IMR-90 (cell line): Measurements from ENCODE around the gene IL21.

Experiments used
- POLR2A ChIP-seq: IDR thresholded peaks from 2 replicates; pipeline ENCODE4 v1.6.1; 2012; ENCODE audit warnings: mild to moderate bottlenecking, low read depth, low read length
- TF ChIP-seq, protein P1 (sequence below): fragments of 150-350 bp; IDR thresholded peaks from 2 replicates; pipeline ENCODE4 v1.6.1; 2017; ENCODE audit warnings: mild to moderate bottlenecking, antibody characterized with exemption, low read length, low read depth
- TF ChIP-seq, protein P2 (sequence below): conservative IDR thresholded peaks from 2 replicates; pipeline ENCODE4 v1.5.1; 2012; ENCODE audit warnings: mild to moderate bottlenecking, low read depth, low read length, improper control_type of control experiment

DNA sequence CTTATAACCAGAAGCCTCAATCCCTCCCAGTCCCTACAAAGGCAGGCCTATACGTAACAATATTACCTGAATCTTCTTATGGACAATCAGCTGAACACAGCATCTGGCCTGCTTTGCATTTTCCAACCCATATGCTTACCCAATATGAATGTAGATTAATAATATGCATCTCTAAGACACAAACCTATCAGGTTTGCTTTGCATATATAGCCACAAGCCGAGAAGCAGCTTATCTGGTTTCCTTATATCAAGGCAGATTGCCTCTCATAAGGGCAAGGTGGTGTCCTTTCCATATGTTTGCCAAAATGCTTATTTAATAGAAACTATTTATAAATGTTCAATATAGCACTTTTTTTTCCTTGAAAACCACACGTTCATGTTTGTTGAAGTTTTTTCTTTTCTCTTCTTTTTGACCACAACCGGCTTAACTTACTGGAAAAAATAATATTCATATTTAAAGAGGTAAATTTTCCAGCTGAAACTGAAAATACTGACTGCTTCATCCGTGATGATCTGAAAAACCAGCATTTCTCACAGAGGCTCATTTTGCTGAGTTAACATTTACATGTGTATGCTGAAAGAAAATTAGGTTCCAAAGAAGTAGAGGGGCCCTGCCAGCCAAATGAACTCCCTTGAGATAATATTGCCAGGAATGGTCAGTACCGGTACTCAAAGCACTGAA lies 3.8 kb downstream of the IL21 start:
- TF ChIP-seq, protein P1, sequence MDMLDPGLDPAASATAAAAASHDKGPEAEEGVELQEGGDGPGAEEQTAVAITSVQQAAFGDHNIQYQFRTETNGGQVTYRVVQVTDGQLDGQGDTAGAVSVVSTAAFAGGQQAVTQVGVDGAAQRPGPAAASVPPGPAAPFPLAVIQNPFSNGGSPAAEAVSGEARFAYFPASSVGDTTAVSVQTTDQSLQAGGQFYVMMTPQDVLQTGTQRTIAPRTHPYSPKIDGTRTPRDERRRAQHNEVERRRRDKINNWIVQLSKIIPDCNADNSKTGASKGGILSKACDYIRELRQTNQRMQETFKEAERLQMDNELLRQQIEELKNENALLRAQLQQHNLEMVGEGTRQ: no peak
- TF ChIP-seq POLR2A: no peak
- TF ChIP-seq, protein P2, sequence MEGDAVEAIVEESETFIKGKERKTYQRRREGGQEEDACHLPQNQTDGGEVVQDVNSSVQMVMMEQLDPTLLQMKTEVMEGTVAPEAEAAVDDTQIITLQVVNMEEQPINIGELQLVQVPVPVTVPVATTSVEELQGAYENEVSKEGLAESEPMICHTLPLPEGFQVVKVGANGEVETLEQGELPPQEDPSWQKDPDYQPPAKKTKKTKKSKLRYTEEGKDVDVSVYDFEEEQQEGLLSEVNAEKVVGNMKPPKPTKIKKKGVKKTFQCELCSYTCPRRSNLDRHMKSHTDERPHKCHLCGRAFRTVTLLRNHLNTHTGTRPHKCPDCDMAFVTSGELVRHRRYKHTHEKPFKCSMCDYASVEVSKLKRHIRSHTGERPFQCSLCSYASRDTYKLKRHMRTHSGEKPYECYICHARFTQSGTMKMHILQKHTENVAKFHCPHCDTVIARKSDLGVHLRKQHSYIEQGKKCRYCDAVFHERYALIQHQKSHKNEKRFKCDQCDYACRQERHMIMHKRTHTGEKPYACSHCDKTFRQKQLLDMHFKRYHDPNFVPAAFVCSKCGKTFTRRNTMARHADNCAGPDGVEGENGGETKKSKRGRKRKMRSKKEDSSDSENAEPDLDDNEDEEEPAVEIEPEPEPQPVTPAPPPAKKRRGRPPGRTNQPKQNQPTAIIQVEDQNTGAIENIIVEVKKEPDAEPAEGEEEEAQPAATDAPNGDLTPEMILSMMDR: no peak
